SK-N-SH treated with all-trans-retinoic acid at 6 μM for 48 hours (cell line): ENCODE measurements around the gene SSRP1.

ENCODE experiments used
- BACH2 ChIP-seq: fragments of 250-450 bp; sonication (Bioruptor Pico); IDR thresholded peaks from 2 replicates; pipeline ENCODE4 v1.9.0; 2021; ENCODE audit warnings: mild to moderate bottlenecking, borderline replicate concordance
- CSDC2 ChIP-seq: fragments of 250-450 bp; sonication (Bioruptor Pico); IDR thresholded peaks from 2 replicates; pipeline ENCODE4 v1.5.0; 2020; ENCODE audit warnings: mild to moderate bottlenecking, moderate library complexity
- GLIS3 ChIP-seq: fragments of 250-450 bp; sonication (Bioruptor Pico); IDR thresholded peaks from 2 replicates; pipeline ENCODE4 v1.5.0; 2020; ENCODE audit warnings: mild to moderate bottlenecking, moderate library complexity
- POU6F1 ChIP-seq: fragments of 250-450 bp; sonication (Bioruptor Pico); IDR thresholded peaks from 2 replicates; pipeline ENCODE4 v1.8.0; 2021; ENCODE audit warnings: low read depth, mild to moderate bottlenecking, moderate library complexity, borderline replicate concordance
- RARB ChIP-seq: fragments of 250-450 bp; sonication (Bioruptor Pico); IDR thresholded peaks from 2 replicates; pipeline ENCODE4 v1.8.0; 2021; ENCODE audit warnings: mild to moderate bottlenecking, moderate library complexity
- TCF4 ChIP-seq: fragments of 250-450 bp; sonication (Bioruptor Pico); IDR thresholded peaks from 2 replicates; pipeline ENCODE4 v1.8.0; 2021; ENCODE audit warnings: mild to moderate bottlenecking, moderate library complexity, borderline replicate concordance
- TF ChIP-seq, protein P1 (sequence below): fragments of 250-450 bp; sonication (Bioruptor Pico); IDR thresholded peaks from 2 replicates; pipeline ENCODE4 v1.5.1; 2021; ENCODE audit warnings: mild to moderate bottlenecking, moderate library complexity

DNA sequence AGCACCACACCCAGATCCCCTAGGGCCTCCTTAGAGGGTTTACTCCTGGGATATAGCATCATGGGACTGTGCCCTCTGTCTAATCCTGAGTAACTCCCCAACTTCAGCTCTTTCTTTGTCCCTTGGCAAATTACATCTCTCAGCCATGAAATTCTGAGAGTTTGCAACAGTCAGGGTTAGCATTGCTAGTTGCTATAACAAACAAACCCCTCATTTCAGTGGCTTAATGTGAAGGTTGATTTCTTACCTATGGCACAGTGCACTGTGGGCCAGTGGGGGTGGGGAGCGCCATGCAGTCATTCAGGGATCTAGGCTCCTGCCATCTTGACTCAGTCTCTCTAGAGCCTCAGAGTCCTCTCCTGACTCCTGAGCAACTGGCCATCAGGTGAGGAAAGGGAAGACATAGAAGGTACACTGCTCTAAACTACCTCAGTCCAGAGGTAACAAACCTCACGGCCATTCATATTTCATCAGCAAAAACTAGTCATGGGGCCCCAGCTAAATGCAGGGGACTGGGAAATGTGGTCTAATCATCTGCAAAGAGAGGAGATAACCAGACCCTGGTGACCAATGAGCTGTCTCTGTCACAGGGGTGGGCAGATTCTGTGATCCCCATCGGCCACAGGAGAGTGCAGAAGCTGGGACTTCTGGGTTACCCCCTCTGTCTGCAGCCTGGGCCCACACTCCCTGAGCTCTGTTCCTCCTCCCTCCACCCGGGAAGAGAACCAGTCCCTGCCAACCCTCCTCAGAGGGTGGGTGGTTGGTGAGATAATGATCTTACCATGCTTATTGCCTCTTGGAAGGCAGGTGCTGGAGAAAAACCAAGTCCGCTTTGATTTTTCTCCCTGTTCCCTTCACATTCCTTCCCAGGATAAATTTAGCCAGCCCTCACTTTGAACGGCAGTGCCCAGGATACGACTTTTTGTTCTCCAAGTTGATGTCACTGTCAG is 27.7 kb upstream of the SSRP1 start:
- no peak for TF ChIP-seq TCF4 (CRISPR knock-in tag)
- no peak for TF ChIP-seq POU6F1 (CRISPR knock-in tag)
- TF ChIP-seq GLIS3 (CRISPR knock-in tag) = no peak
- TF ChIP-seq BACH2 = no peak
- no peak for TF ChIP-seq RARB (CRISPR knock-in tag)
- TF ChIP-seq CSDC2 (CRISPR knock-in tag) = no peak
- TF ChIP-seq, protein P1, sequence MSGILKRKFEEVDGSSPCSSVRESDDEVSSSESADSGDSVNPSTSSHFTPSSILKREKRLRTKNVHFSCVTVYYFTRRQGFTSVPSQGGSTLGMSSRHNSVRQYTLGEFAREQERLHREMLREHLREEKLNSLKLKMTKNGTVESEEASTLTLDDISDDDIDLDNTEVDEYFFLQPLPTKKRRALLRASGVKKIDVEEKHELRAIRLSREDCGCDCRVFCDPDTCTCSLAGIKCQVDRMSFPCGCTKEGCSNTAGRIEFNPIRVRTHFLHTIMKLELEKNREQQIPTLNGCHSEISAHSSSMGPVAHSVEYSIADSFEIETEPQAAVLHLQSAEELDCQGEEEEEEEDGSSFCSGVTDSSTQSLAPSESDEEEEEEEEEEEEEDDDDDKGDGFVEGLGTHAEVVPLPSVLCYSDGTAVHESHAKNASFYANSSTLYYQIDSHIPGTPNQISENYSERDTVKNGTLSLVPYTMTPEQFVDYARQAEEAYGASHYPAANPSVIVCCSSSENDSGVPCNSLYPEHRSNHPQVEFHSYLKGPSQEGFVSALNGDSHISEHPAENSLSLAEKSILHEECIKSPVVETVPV (CRISPR knock-in tag) = no peak
